Stimulated activated CD4-positive, alpha-beta T cell treated with anti-CD3 and anti-CD28 coated beads, Interleukin-2, amount 100 ng/mL, for 4 hours (primary cell): ENCODE measurements around the gene DNASE2.

ENCODE experiments used
- DNase-seq: peaks from one replicate; pipeline ENCODE4 v3.0.0-alpha.2; 2020; ENCODE audit warnings: low read depth

DNASE2 gene

GRCh38 chr19:12834566-12834943 lies 46.7 kb downstream of the DNASE2 start, which contains the start of gene RTBDN:
Gene RTBDN, minus strand, starts transcription at chr19:12834579. Its CDS starts 4,600 bp downstream, at chr19:12829979.
- no peak for DNase-seq

- DNase-seq: no peak
Measured at GRCh38 chr19:12833738-12834565, 47.3 kb downstream of the DNASE2 start.

DNA sequence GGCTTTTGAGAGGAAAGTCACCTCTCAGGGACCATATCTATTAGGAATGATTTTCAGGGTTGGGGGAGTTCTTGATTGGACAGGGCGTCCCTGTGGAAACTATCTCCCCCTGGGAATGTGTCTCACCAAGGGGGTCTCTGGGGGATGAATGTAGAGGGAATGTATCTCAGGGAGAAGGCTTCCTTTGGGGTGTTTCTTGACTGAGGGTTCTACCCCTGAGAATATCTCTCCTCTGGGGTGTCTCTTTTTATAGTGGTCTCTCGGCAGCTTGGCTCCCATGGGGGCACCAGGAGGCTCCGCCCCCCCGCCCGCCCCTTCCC lies 47.9 kb downstream of the DNASE2 start:
- no peak for DNase-seq

GRCh38 chr19:12828494-12828893 lies 52.8 kb downstream of the DNASE2 start:
- no peak for DNase-seq

- DNase-seq: no peak
Measured at GRCh38 chr19:12825254-12826131, 55.8 kb downstream of the DNASE2 start.
